ENCODE data around the gene LSAMP. TPM values are rescaled to one million over a fixed set of nuclear protein-coding genes. Genes with fewer than 3 reads are reported as not detected.

Gene LSAMP
- total RNA-seq, 1 donor from 2014 or later: 4.4 TPM

DNA sequence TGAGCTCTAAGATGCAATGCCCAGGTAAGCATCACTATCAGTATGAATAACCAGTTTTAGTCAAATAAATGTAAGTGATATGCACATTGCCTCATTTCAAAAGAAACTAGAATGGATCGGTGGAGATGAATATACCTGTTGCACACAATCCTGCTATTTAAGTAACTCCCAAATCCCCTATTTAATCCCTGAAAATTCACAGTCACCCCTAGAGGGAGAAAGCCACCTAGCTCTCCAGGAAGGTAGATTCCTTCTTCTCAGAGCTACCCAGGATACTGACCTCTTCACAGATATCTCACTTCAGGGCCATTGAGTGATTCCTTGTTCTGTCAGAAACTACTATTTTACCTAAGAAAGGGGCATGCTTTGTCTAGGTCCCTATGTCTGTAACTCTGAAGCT, 11.7 kb downstream of the LSAMP start:
- Mint-ChIP-seq H3K36me3 (ENCODE audit: unreplicated experiment) (no peaks in the 10 kb centered on the region), H3K27ac (ENCODE audit: unreplicated experiment) (no peak overlapping the region), H3K27me3 (ENCODE audit: unreplicated experiment) (peaks cover 7% of the 10 kb centered on the region), H3K4me3 (ENCODE audit: unreplicated experiment) (no peak overlapping the region), H3K4me1 (ENCODE audit: unreplicated experiment) (no peaks in the 10 kb centered on the region), H3K9me3 (ENCODE audit: unreplicated experiment) (no peaks in the 10 kb centered on the region)
- TF ChIP-seq, protein P1, sequence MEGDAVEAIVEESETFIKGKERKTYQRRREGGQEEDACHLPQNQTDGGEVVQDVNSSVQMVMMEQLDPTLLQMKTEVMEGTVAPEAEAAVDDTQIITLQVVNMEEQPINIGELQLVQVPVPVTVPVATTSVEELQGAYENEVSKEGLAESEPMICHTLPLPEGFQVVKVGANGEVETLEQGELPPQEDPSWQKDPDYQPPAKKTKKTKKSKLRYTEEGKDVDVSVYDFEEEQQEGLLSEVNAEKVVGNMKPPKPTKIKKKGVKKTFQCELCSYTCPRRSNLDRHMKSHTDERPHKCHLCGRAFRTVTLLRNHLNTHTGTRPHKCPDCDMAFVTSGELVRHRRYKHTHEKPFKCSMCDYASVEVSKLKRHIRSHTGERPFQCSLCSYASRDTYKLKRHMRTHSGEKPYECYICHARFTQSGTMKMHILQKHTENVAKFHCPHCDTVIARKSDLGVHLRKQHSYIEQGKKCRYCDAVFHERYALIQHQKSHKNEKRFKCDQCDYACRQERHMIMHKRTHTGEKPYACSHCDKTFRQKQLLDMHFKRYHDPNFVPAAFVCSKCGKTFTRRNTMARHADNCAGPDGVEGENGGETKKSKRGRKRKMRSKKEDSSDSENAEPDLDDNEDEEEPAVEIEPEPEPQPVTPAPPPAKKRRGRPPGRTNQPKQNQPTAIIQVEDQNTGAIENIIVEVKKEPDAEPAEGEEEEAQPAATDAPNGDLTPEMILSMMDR (IDR thresholded peaks at IDR 0.05): no peak
- no peak for DNase-seq (ENCODE audit: extremely low spot score, unreplicated experiment)

DNA sequence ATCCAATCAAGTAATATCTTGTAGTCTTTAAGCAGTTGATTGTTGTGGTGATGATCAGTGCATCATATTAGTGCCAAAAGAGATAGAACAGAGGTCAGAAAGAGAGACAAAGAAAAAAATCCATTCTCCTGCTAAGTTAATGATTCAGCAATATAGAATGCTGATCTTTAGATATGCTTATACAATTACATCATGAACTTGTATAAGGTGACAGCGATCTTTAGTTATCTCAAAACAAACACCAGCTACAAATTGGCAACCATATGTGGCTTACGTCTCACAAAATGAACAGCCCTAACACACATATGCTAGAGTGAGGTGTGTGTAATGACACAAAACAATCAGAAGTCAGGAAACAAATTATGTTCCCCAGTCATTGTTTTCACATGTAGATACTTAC, 12.5 kb downstream of the LSAMP start:
- Mint-ChIP-seq H3K4me3 (ENCODE audit: unreplicated experiment) (no peak overlapping the region), H3K9me3 (ENCODE audit: unreplicated experiment) (no peaks in the 10 kb centered on the region), H3K27me3 (ENCODE audit: unreplicated experiment) (peaks cover 7% of the 10 kb centered on the region), H3K4me1 (ENCODE audit: unreplicated experiment) (no peaks in the 10 kb centered on the region), H3K27ac (ENCODE audit: unreplicated experiment) (no peak overlapping the region), H3K36me3 (ENCODE audit: unreplicated experiment) (no peaks in the 10 kb centered on the region)
- TF ChIP-seq, protein P1 (IDR thresholded peaks at IDR 0.05): no peak
- DNase-seq (ENCODE audit: extremely low spot score, unreplicated experiment): no peak

DNA sequence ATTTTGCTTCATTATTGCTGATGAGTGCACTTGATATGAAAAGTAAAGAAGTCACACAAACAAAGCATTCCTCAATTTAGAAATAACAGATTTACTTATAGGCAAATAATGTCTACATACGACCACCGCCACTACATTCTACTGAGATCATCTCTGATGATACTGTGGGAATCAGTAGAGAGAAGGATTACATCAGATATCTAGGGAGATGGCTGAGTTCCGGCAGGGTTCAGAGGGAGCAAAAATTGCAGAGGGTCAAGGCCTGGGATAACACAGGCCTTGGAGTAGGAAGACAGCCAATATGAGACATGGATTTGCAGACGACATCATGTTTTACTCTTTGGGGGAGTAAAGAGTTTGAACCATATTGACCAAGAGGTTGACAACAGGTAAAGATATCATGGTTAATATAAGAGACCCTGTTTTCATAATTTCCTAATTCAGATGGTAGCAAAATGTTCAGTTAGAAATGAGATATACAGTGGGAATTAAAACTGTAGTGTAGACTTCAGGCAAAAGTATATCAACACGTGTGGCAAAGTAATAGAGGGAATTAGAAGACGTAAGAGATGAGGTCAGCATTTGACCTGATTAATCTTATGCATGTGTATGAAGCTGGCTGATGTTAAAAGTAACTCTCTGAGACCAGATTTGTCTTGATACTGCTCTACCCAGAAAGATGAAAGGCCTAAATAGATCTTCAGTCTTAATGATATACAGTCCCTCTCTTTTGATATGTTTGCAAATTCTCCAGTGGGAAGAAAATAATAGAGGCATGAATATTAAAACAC, 15.6 kb downstream of the LSAMP start:
- no peak for DNase-seq (ENCODE audit: extremely low spot score, unreplicated experiment)
- Mint-ChIP-seq H3K27ac (ENCODE audit: unreplicated experiment) (no peak overlapping the region), H3K4me1 (ENCODE audit: unreplicated experiment) (no peaks in the 10 kb centered on the region), H3K9me3 (ENCODE audit: unreplicated experiment) (no peaks in the 10 kb centered on the region), H3K27me3 (ENCODE audit: unreplicated experiment) (no peaks in the 10 kb centered on the region), H3K4me3 (ENCODE audit: unreplicated experiment) (no peak overlapping the region), H3K36me3 (ENCODE audit: unreplicated experiment) (no peaks in the 10 kb centered on the region)
- TF ChIP-seq, protein P1 (IDR thresholded peaks at IDR 0.05): no peak

DNA sequence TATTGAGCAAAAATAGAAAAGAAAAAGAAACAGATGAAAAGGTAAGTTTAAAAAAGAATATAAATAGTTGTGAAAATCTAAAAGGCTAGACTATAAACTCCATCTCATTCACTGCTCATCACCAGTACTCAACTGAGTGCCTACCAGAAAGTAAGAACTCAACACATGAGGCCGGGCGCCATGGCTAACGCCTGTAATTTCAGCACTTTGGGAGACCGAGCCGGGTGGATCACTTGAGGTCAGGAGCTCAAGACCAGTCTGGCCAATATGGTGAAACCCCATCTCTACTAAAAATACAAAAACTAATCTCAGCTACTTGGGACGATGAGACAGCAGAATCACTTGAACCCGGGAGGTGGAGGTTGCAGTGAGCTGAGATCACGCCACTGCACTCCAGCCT, 19.3 kb downstream of the LSAMP start:
- Mint-ChIP-seq H3K4me3 (ENCODE audit: unreplicated experiment) (no peak overlapping the region), H3K27ac (ENCODE audit: unreplicated experiment) (no peak overlapping the region)
- no peak for DNase-seq (ENCODE audit: extremely low spot score, unreplicated experiment)

GRCh38 chr3:116425126-116425525, 20.2 kb downstream of the LSAMP start:
- no peak for DNase-seq (ENCODE audit: extremely low spot score, unreplicated experiment)
- Mint-ChIP-seq H3K4me1 (ENCODE audit: unreplicated experiment) (peaks cover 2% of the 10 kb centered on the region), H3K36me3 (ENCODE audit: unreplicated experiment) (no peaks in the 10 kb centered on the region), H3K9me3 (ENCODE audit: unreplicated experiment) (no peaks in the 10 kb centered on the region), H3K27ac (ENCODE audit: unreplicated experiment) (no peak overlapping the region), H3K27me3 (ENCODE audit: unreplicated experiment) (no peaks in the 10 kb centered on the region), H3K4me3 (ENCODE audit: unreplicated experiment) (no peak overlapping the region)
- TF ChIP-seq, protein P1 (IDR thresholded peaks at IDR 0.05): no peak

More for the DNA sequence above, 19.3 kb downstream of the LSAMP start:
- no peaks in the 10 kb centered on the region for H3K27me3 Mint-ChIP-seq (ENCODE audit: unreplicated experiment)
- TF ChIP-seq, protein P1 (IDR thresholded peaks at IDR 0.05): no peak
- no peaks in the 10 kb centered on the region for H3K36me3 Mint-ChIP-seq (ENCODE audit: unreplicated experiment)
- H3K9me3 Mint-ChIP-seq (ENCODE audit: unreplicated experiment): no peaks in the 10 kb centered on the region
- peaks cover 2% of the 10 kb centered on the region for H3K4me1 Mint-ChIP-seq (ENCODE audit: unreplicated experiment)

Data from osteocyte (in vitro differentiated cells).